Liver (tissue), 9 donors: Measurements from ENCODE around the gene RYR1. TPM values are rescaled to one million over a fixed set of nuclear protein-coding genes. Genes with fewer than 3 reads are reported as not detected.

Experiments
- DNase-seq: peaks from one replicate; pipeline ENCODE4 v3.0.0-alpha.2; 2017; ENCODE audit warnings: low spot score
- H3K27ac ChIP-seq, 2 donors: one replicate each; pipeline ENCODE4 v1.7.0; 2013; ENCODE audit warnings: inconsistent platforms in 2 of 2, low read length in 2 of 2, control low read depth in 1 of 2, low read depth in 1 of 2, mild to moderate bottlenecking in 1 of 2
- H3K27me3 ChIP-seq, 4 donors: one replicate each; pipeline versions ENCODE4 v1.6.1 to v1.7.0; 2013; ENCODE audit warnings: low read length in 3 of 4, inconsistent platforms in 1 of 4, mild to moderate bottlenecking in 1 of 4, moderate library complexity in 1 of 4; ENCODE audit not compliant: control insufficient read depth in 4 of 4, insufficient read depth in 4 of 4
- H3K36me3 ChIP-seq, 4 donors: one replicate each; pipeline versions ENCODE4 v1.6.1 to v1.7.0; 2013; ENCODE audit warnings: low read length in 3 of 4, mild to moderate bottlenecking in 3 of 4, low read depth in 1 of 4, moderate library complexity in 1 of 4; ENCODE audit not compliant: control insufficient read depth in 4 of 4, insufficient read depth in 3 of 4
- H3K4me1 ChIP-seq, 4 donors: one replicate each; pipeline versions ENCODE4 v1.6.1 to v1.7.0; 2013; ENCODE audit warnings: low read length in 3 of 4, mild to moderate bottlenecking in 3 of 4, moderate library complexity in 1 of 4; ENCODE audit not compliant: control insufficient read depth in 4 of 4, insufficient read depth in 4 of 4
- H3K4me3 ChIP-seq, 3 donors: one replicate each; pipeline versions ENCODE4 v1.6.1 to v1.7.0; 2013; ENCODE audit warnings: low read length in 3 of 3, control low read depth in 1 of 3, low read depth in 1 of 3, mild to moderate bottlenecking in 1 of 3
- H3K9ac ChIP-seq, 2 donors: one replicate each; pipeline ENCODE4 v1.7.0; 2013; ENCODE audit warnings: low read length in 2 of 2, mild to moderate bottlenecking in 2 of 2, moderate library complexity in 2 of 2, control low read depth in 1 of 2, low read depth in 1 of 2
- H3K9me3 ChIP-seq, 4 donors: one replicate each; pipeline versions ENCODE4 v1.6.1 to v1.7.0; 2013; ENCODE audit warnings: low read length in 3 of 4; ENCODE audit not compliant: control insufficient read depth in 4 of 4
- ATF3 ChIP-seq: IDR thresholded peaks from 2 replicates; pipeline ENCODE4 v1.6.1; 2016; ENCODE audit warnings: antibody characterized with exemption
- CTCF ChIP-seq: fragments of 150-350 bp; IDR thresholded peaks from 2 replicates; pipeline ENCODE4 v1.5.1; 2017; ENCODE audit warnings: improper control_type of control experiment, low read depth, low read length; ENCODE audit not compliant: missing input control
- EGR1 ChIP-seq, 2 donors: IDR thresholded peaks; 2 replicates each; pipeline ENCODE4 v1.6.1; 2016 to 2018; ENCODE audit warnings: antibody characterized with exemption in 2 of 2, low read depth in 2 of 2
- FOXA1 ChIP-seq: IDR thresholded peaks from 2 replicates; pipeline ENCODE4 v1.6.1; 2016; ENCODE audit warnings: antibody characterized with exemption
- FOXA2 ChIP-seq: IDR thresholded peaks from 2 replicates; pipeline ENCODE4 v1.6.1; 2016; ENCODE audit warnings: antibody characterized with exemption
- GABPA ChIP-seq, 2 donors: IDR thresholded peaks in 1 of 2; conservative IDR thresholded peaks in 1 of 2; 2 replicates each; pipeline ENCODE4 v1.6.1; 2016; ENCODE audit warnings: antibody characterized with exemption in 2 of 2, mild to moderate bottlenecking in 1 of 2, moderate library complexity in 1 of 2
- HNF4A ChIP-seq, 2 donors: conservative IDR thresholded peaks; 2 replicates each; pipeline ENCODE4 v1.6.1; 2016; ENCODE audit warnings: antibody characterized with exemption in 2 of 2, mild to moderate bottlenecking in 2 of 2
- HNF4G ChIP-seq: IDR thresholded peaks from 2 replicates; pipeline ENCODE4 v1.6.1; 2016; ENCODE audit warnings: antibody characterized with exemption
- JUND ChIP-seq, 2 donors: IDR thresholded peaks; 2 replicates each; pipeline ENCODE4 v1.6.1; 2016; ENCODE audit warnings: antibody characterized with exemption in 2 of 2
- MAX ChIP-seq: IDR thresholded peaks from 2 replicates; pipeline ENCODE4 v1.6.1; 2016; ENCODE audit warnings: antibody characterized with exemption
- NR2F2 ChIP-seq: IDR thresholded peaks from 2 replicates; pipeline ENCODE4 v1.6.1; 2016; ENCODE audit warnings: antibody characterized with exemption
- RAD21 ChIP-seq, 2 donors: IDR thresholded peaks; 2 replicates each; pipeline ENCODE4 v1.6.1; 2016; ENCODE audit warnings: antibody characterized with exemption in 2 of 2, mild to moderate bottlenecking in 2 of 2
- REST ChIP-seq: IDR thresholded peaks from 2 replicates; pipeline ENCODE4 v1.6.1; 2016; ENCODE audit warnings: antibody characterized with exemption, mild to moderate bottlenecking
- RXRA ChIP-seq, 2 donors: IDR thresholded peaks; 2 replicates each; pipeline ENCODE4 v1.6.1; 2017 to 2018; ENCODE audit warnings: antibody characterized with exemption in 2 of 2, mild to moderate bottlenecking in 1 of 2
- SP1 ChIP-seq: IDR thresholded peaks from 2 replicates; pipeline ENCODE4 v1.6.1; 2018; ENCODE audit warnings: antibody characterized with exemption, mild to moderate bottlenecking
- TAF1 ChIP-seq: conservative IDR thresholded peaks from 2 replicates; pipeline ENCODE4 v1.6.1; 2016; ENCODE audit warnings: antibody characterized with exemption, mild to moderate bottlenecking
- YY1 ChIP-seq: IDR thresholded peaks from 2 replicates; pipeline ENCODE4 v1.6.1; 2016; ENCODE audit warnings: antibody characterized with exemption, mild to moderate bottlenecking
- ZBTB33 ChIP-seq: IDR thresholded peaks from 2 replicates; pipeline ENCODE4 v1.6.1; 2016; ENCODE audit warnings: antibody characterized with exemption
- WGBS: extraction: QIAGEN DNeasy Blood & Tissue Kit; methylation state at CpG from one replicate; pipeline ENCODE4 v1.1.7; 2013; 5-methylcytosine and 5-hydroxymethylcytosine counted together
- polyA plus RNA-seq, 2 donors: library from polyadenylated mRNA; stranded (reverse) in 1 of 2; unstranded in 1 of 2; fragments of 200-250 nt in 1 of 2; fragments of >200 nt in 1 of 2; fragmentation: Nextera tagmentation in 1 of 2; extraction: Ambion mirVana in 1 of 2; gene quantifications; one replicate each; pipeline versions ENCODE4 v1.2.1 to v1.2.3, GENCODE V29; 2013 to 2015
- total RNA-seq, 2 donors: library from RNA; depleted of rRNA; stranded (reverse); fragments of >200 nt; gene quantifications; one replicate each; pipeline ENCODE4 v1.2.3, GENCODE V29; 2014
- donor health status: healthy.
- donor health status: healthy.
- donor health status: healthy.
- donor health status: healthy.
- donor health status: healthy.

Gene RYR1
- total and polyA plus RNA-seq, 4 donors: 0.01 to 0.70 (median 0.29) TPM

GRCh38 chr19:38389101-38389925 lies 44.2 kb upstream of the RYR1 start:
- whole genome bisulfite sequencing: 10% methylated on average over 28 of the region's 28 CpGs
- Histone ChIP-seq H3K9me3 (no peaks in the 10 kb centered on the region), H3K9ac (no peak overlapping the region), H3K36me3 (peaks cover 0 to under 1% (median 0%) of the 10 kb centered on the region in 4 donors), H3K4me3 (no peak overlapping the region), H3K27ac (no peak overlapping the region), H3K27me3 (peaks cover 0 to 3% (median 0%) of the 10 kb centered on the region in 4 donors), H3K4me1 (peaks cover 7 to 23% (median 16%) of the 10 kb centered on the region in 4 donors)
- TF ChIP-seq CTCF (no peak), MAX (no peak), ATF3 (no peak), RXRA (IDR thresholded peaks at IDR 0.05) (no peak), TAF1 (no peak), GABPA (IDR thresholded peaks at IDR 0.05 in 1 of 2, conservative IDR thresholded peaks at IDR 0.05 in 1 of 2) (no peak), SP1 (no peak), FOXA1 (no peak), HNF4G (no peak), NR2F2 (no peak)
- no peak for DNase-seq

- no peak overlapping the region for H3K9ac ChIP-seq
- no peaks in the 10 kb centered on the region for H3K36me3 ChIP-seq
- H3K9me3 ChIP-seq: no peaks in the 10 kb centered on the region
- H3K27ac ChIP-seq: no peak overlapping the region
- H3K4me1 ChIP-seq: peaks cover 7 to 23% (median 16%) of the 10 kb centered on the region in 4 donors
- 44% methylated on average over 22 of the region's 22 CpGs for WGBS
- no peak overlapping the region for H3K4me3 ChIP-seq
- no peak for DNase-seq
- peaks cover 0 to 5% (median 0%) of the 10 kb centered on the region in 4 donors for H3K27me3 ChIP-seq
- TF ChIP-seq TAF1 (no peak), JUND (IDR thresholded peaks at IDR 0.05) (no peak), HNF4A (conservative IDR thresholded peaks at IDR 0.05) (no peak), ATF3 (no peak), GABPA (IDR thresholded peaks at IDR 0.05 in 1 of 2, conservative IDR thresholded peaks at IDR 0.05 in 1 of 2) (no peak), CTCF (no peak), EGR1 (IDR thresholded peaks at IDR 0.05; ENCODE audit: low read depth in 2 of 2) (no peak), RXRA (IDR thresholded peaks at IDR 0.05) (no peak), ZBTB33 (no peak), REST (no peak), NR2F2 (no peak), HNF4G (no peak), SP1 (no peak), FOXA2 (no peak), RAD21 (IDR thresholded peaks at IDR 0.05) (no peak), YY1 (no peak), FOXA1 (no peak)
Measured at GRCh38 chr19:38389957-38390924, 43.2 kb upstream of the RYR1 start.
